Activated CD8-positive, alpha-beta memory T cell treated with anti-CD3 and anti-CD28 coated beads, Interleukin-2, amount 10 ng/mL, durations not matched to agents 7 days and 5 days (primary cell): ENCODE measurements around the gene PRSS53. TPM values are rescaled to one million over a fixed set of nuclear protein-coding genes. Genes with fewer than 3 reads are reported as not detected.

Source experiments
- ATAC-seq: fragments of 150-1000 bp; cut with Tn5 transposase; one replicate; pipeline ENCODE4 v1.10.0; 2021; ENCODE audit warnings: moderate library complexity
- CTCF ChIA-PET: fragments of 350-600 bp; sonication (Branson Sonifier 250); formaldehyde crosslinking; loops from one replicate; lab custom pipeline; 2021; ENCODE audit warnings: antibody characterized with exemption; lab: Charles Lee
- DNase-seq: peaks from one replicate; pipeline ENCODE4 v3.0.0-alpha.2; 2020
- H3K27ac Mint-ChIP-seq: one replicate; pipeline ENCODE4 v1.8.0; 2021; ENCODE audit warnings: mild to moderate bottlenecking, mixed read lengths
- H3K27me3 Mint-ChIP-seq: one replicate; pipeline ENCODE4 v1.8.0; 2021; ENCODE audit warnings: mixed read lengths
- H3K36me3 Mint-ChIP-seq: one replicate; pipeline ENCODE4 v1.8.0; 2021; ENCODE audit warnings: mild to moderate bottlenecking, mixed read lengths
- H3K4me1 Mint-ChIP-seq: one replicate; pipeline ENCODE4 v1.8.0; 2021; ENCODE audit warnings: mixed read lengths
- H3K4me3 Mint-ChIP-seq: one replicate; pipeline ENCODE4 v1.8.0; 2021; ENCODE audit warnings: mild to moderate bottlenecking, moderate library complexity, mixed read lengths
- H3K9me3 Mint-ChIP-seq: one replicate; pipeline ENCODE4 v1.8.0; 2022; ENCODE audit warnings: low read depth, mixed read lengths
- total RNA-seq, 2 experiments: library from RNA; stranded (reverse); gene quantifications; one replicate each; pipeline ENCODE4 v1.2.3, GENCODE V29; 2021

PRSS53 gene
- total RNA-seq, 2 experiments from 2014 or later = 5.3 to 6.6 TPM

DNA sequence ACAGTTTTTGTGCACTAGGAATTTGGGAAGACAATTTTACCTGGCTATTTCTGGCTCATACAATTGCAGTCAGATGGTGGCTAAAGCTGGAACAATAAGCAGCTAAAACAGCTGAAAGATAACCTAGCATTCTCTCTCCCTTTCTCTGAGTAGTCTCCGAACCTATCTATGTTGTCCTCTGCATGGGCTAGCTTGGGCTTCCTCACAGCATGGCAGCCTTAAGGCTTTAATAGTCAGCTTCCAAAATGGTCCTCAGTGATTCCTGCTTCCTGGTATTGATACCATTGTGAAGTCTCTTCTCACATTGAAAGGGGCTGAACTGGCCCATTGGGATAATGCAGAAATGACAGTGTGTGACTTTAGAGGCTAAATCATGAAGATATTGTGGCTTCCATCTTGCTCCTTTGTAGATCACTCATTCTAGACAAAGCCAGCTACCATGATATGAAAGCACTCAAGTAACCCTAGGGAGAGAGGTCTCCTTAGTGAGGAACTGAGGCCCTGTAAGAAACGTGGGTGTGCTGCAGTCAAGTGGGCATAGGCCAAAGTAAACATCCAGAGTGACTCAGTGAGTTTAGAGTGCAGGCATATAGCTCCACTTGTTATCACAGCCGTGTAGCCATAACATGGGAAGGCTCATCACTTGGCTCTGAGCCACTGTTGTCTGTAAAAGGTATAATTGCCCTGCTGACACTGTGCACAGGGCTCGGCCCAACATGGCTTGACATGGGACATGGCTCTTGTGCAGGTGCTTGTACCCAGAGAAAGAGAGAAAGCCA, 11.3 kb upstream of the PRSS53 start:
- CTCF ChIA-PET = interaction anchor here (0.8 to 11.2 kb wide), 3 partner anchors 17 to 146 kb away, joined by 3 to 97 read pairs (median 4); partner anchors contain the start of genes HSD3B7 and KAT8
- no peak overlapping the region for H3K27ac Mint-ChIP-seq
- no peak for DNase-seq

GRCh38 chr16:31094424-31095120, 5.8 kb upstream of the PRSS53 start, which contains the start of gene VKORC1:
TSS of gene VKORC1 (minus strand) at chr16:31094797. CDS start at chr16:31094729, 68 bp downstream.
- peak within 1 kb of the TSS; percentile 98 for H3K4me3 Mint-ChIP-seq
- CTCF ChIA-PET = interaction anchor here (0.7 to 11.2 kb wide), 8 partner anchors 9 to 153 kb away, joined by 3 to 97 read pairs (median 4); partner anchors contain the start of genes HSD3B7, ZNF646 and ZNF668
- H3K27me3 Mint-ChIP-seq = no peaks in the 10 kb centered on the region
- peak; percentile 88 for ATAC-seq
- no peaks in the 10 kb centered on the region for H3K9me3 Mint-ChIP-seq
- peaks cover 30% of the 10 kb centered on the region for H3K4me1 Mint-ChIP-seq
- H3K27ac Mint-ChIP-seq = peak within 1 kb of the TSS; percentile 90
- peak; percentile 93 for DNase-seq
- peaks cover 4% of the 10 kb centered on the region for H3K36me3 Mint-ChIP-seq

More for the DNA sequence above, 11.3 kb upstream of the PRSS53 start:
- peaks cover 10% of the 10 kb centered on the region for H3K4me1 Mint-ChIP-seq
- H3K9me3 Mint-ChIP-seq = no peaks in the 10 kb centered on the region
- ATAC-seq = no peak
- no peaks in the 10 kb centered on the region for H3K27me3 Mint-ChIP-seq
- H3K36me3 Mint-ChIP-seq = no peaks in the 10 kb centered on the region
- H3K4me3 Mint-ChIP-seq = no peak overlapping the region

DNA sequence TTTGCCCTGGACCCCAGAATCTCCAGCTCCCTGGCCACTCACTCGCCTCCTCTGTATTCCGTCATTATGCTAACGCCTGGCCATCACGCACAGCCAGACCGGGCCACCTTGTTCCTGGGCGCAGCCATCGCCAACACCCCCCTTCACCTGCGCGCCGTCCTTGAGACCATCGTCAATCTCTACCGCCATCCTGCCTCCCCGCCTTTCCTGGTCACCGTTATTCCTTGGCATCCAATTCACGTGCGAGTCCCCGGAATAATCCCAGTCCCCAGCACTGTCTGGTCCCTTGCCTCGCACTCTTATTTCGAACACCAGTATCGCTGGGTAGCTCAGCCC, 5.3 kb upstream of the PRSS53 start:
- Mint-ChIP-seq H3K27me3 (no peaks in the 10 kb centered on the region), H3K27ac (peak overlapping the region; percentile 90), H3K4me1 (peaks cover 30% of the 10 kb centered on the region), H3K9me3 (no peaks in the 10 kb centered on the region), H3K36me3 (peaks cover 5% of the 10 kb centered on the region), H3K4me3 (peak overlapping the region; percentile 98)
- ATAC-seq (peak; percentile 4), DNase-seq (no peak)
- CTCF ChIA-PET = interaction anchor here (0.7 to 11.2 kb wide), 5 partner anchors 14 to 141 kb away, joined by 3 to 97 read pairs (median 7); partner anchors contain the start of genes HSD3B7, ZNF646 and ZNF668

DNA sequence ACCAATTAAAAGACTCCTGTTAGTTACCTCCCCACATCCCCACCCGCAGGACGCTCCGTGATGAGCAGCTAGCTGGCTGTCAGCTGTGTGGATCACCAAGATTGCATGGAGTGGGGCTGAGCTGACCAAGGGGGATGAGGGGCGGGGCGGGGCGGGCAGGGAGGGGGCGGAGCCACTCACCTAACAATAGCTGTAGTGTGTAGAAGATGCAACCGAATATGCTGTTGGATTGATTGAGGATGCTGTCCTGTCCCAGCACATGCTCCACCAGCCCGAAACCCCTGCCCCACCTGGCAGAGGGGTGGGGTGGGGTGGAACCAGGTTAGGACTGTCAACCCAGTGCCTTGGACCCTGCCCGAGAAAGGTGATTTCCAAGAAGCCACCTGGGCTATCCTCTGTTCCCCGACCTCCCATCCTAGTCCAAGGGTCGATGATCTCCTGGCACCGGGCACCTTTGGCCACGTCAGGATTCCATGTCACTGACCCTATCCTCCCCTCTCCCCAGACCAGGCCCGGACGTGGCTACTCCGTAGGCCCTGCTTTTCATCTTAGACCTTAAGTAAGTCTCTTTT, 4.5 kb upstream of the PRSS53 start:
- no peaks in the 10 kb centered on the region for H3K27me3 Mint-ChIP-seq
- CTCF ChIA-PET = interaction anchor here (1.1 to 11.2 kb wide), 5 partner anchors 14 to 140 kb away, joined by 3 to 97 read pairs (median 7); partner anchors contain the start of genes HSD3B7, ZNF646 and ZNF668
- H3K36me3 Mint-ChIP-seq = peaks cover 6% of the 10 kb centered on the region
- H3K9me3 Mint-ChIP-seq = no peaks in the 10 kb centered on the region
- no peak for ATAC-seq
- H3K4me1 Mint-ChIP-seq = peaks cover 30% of the 10 kb centered on the region
- no peak overlapping the region for H3K27ac Mint-ChIP-seq
- peak overlapping the region; percentile 98 for H3K4me3 Mint-ChIP-seq
- DNase-seq = peak; percentile 51

DNA sequence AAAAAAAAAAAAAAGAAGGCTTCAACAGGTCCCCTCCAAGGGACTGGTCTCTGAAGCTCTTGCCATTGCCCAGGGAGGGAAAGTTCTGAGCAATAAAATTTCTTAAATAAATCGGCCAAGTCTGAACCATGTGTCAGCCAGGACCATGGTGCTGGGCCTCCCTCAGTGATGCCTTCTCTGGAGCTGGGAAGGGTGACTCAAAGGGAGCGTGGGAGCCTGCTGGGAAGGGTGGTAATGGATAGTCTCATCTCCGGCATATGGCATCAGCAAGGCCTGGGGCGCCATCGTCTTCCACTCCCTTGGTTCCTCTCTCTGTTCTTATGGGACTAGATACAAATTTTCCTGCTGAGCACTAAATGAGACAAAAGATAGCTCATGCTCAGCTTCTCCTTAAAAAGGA, 3.6 kb upstream of the PRSS53 start:
- Mint-ChIP-seq H3K4me3 (no peak overlapping the region), H3K36me3 (peaks cover 6% of the 10 kb centered on the region), H3K27me3 (no peaks in the 10 kb centered on the region), H3K9me3 (no peaks in the 10 kb centered on the region), H3K27ac (no peak overlapping the region), H3K4me1 (peaks cover 30% of the 10 kb centered on the region)
- CTCF ChIA-PET = interaction anchor here (1.1 to 11.2 kb wide), 2 partner anchors 13 to 107 kb away, joined by 3 to 97 read pairs; partner anchors contain the start of gene HSD3B7
- ATAC-seq (no peak), DNase-seq (no peak)

DNA sequence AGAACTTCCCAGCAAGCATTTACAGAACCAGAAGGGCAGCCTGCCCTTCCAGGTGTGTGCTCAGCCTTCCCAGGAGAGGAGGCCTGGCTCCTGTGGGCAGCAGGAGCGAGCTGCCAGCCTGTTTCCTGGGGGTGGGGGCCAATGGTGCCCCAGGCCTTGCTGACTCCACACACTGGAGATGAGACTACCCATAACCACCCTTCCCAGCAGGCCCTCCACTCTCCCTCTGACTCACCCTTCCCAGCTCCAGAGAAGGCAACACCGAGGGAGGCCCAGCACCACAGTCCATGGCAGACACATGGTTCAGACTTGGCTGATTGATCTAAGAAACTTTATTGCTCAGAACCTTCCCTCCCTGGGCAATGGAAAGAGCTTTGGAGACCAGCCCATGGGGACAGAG, 1.8 kb upstream of the PRSS53 start:
- CTCF ChIA-PET = interaction anchor here (1.6 kb wide), 1 partner anchor 13 kb away, joined by 4 read pairs; no protein-coding TSS in a partner anchor
- Mint-ChIP-seq H3K27me3 (no peaks in the 10 kb centered on the region), H3K4me1 (peaks cover 24% of the 10 kb centered on the region), H3K4me3 (no peak overlapping the region), H3K27ac (no peak overlapping the region), H3K36me3 (peaks cover 6% of the 10 kb centered on the region), H3K9me3 (no peaks in the 10 kb centered on the region)
- no peak for DNase-seq
- no peak for ATAC-seq

DNA sequence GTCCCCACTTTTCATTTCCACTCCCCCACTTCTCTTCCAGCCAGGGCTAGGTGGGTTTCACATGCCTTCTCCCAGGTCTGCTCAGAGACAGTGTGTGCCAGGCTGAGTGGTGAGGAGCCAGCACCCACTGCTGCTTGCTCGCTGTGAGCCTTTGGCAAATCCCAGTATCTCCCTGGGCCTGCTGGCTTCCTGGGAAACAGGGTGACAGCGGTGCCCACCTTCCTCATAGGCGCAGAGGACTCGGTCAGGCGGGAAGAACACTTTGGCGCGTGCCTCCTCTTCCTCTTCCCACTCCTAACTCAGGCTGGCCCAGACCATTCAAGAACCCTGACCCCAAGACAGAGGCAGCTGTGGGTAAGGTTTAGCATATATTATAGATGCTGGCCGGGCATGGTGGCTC, 456 bp upstream of the PRSS53 start:
- H3K9me3 Mint-ChIP-seq = no peaks in the 10 kb centered on the region
- DNase-seq = no peak
- no peak overlapping the region for H3K27ac Mint-ChIP-seq
- CTCF ChIA-PET = interaction anchor here (1.6 kb wide), 2 partner anchors 14 to 108 kb away, joined by 3 to 4 read pairs; no protein-coding TSS in a partner anchor
- H3K4me3 Mint-ChIP-seq = no peak overlapping the region
- H3K36me3 Mint-ChIP-seq = peaks cover 6% of the 10 kb centered on the region
- H3K27me3 Mint-ChIP-seq = no peaks in the 10 kb centered on the region
- no peak for ATAC-seq
- H3K4me1 Mint-ChIP-seq = peaks cover 13% of the 10 kb centered on the region

DNA sequence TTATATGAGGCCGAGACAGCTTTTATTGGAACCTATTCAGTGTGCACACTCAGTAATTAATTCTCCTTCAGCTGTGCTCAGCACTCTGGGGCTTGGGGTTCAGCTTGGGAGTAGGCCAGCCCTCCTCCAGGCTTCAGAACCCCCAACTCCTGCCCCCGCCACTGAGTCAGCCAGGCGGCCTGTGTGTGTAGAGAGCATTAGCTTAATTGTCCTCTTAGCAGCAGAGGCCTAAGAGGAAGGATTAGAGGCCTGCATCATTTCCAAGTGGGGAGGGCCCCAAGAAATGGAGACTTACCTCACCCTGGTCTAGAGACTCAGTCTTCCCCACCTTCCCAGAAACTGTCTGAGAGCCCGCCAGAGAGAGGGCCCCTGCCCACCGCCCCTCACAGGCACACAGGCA, 772 bp downstream of the PRSS53 start:
- DNase-seq = no peak
- Mint-ChIP-seq H3K4me1 (peaks cover 6% of the 10 kb centered on the region), H3K36me3 (peaks cover 6% of the 10 kb centered on the region), H3K9me3 (no peaks in the 10 kb centered on the region), H3K27ac (no peak overlapping the region), H3K27me3 (no peaks in the 10 kb centered on the region), H3K4me3 (no peak overlapping the region)
- no peak for ATAC-seq
- CTCF ChIA-PET = no interaction called here

DNA sequence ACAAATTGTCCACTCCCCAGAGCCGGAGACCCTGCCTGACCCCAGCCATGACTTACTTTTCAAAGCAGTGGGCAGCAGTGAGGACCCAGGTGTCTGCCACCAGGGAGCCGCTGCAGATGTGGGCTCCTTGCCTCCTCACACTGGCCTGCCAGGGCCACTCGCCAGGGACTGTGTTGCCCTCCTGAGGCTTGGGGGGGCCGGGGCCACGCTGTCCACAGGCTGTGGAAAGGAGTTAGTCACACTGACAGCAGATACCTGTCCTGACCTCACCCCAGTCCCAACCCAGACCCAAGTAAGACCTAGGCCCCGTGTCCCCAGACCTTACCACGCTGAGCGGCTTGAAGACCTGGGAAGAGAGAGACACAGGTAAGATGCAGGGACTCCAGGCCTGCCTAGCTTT, 1.3 kb downstream of the PRSS53 start:
- peaks cover 6% of the 10 kb centered on the region for H3K36me3 Mint-ChIP-seq
- no peak for DNase-seq
- H3K4me3 Mint-ChIP-seq = no peak overlapping the region
- H3K27ac Mint-ChIP-seq = no peak overlapping the region
- CTCF ChIA-PET = no interaction called here
- no peaks in the 10 kb centered on the region for H3K27me3 Mint-ChIP-seq
- no peak for ATAC-seq
- no peaks in the 10 kb centered on the region for H3K9me3 Mint-ChIP-seq
- peaks cover 1% of the 10 kb centered on the region for H3K4me1 Mint-ChIP-seq

DNA sequence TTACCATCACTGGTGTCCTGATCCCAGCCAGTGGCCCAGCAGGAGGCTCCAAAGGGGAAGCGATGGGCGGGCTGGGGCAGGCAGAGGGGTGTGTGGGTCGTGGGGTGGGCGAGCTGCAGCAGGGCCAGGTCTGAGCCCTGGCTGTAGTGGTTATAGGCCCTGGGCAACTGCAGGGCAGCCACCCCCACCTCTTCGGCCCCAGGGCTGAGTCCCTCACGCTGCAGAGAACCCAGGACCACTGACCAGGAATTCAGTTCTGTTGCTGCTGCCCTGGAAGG, 2.2 kb downstream of the PRSS53 start:
- Mint-ChIP-seq H3K4me3 (no peak overlapping the region), H3K36me3 (peaks cover 8% of the 10 kb centered on the region), H3K9me3 (no peaks in the 10 kb centered on the region), H3K4me1 (peaks cover 2% of the 10 kb centered on the region), H3K27ac (no peak overlapping the region), H3K27me3 (no peaks in the 10 kb centered on the region)
- CTCF ChIA-PET = interaction anchor here (1.4 kb wide), 1 partner anchor 9 kb away, joined by 5 read pairs; the partner anchor contains the start of gene VKORC1
- ATAC-seq (no peak), DNase-seq (no peak)

- peaks cover 2% of the 10 kb centered on the region for H3K4me1 Mint-ChIP-seq
- H3K9me3 Mint-ChIP-seq = no peaks in the 10 kb centered on the region
- CTCF ChIA-PET = interaction anchor here (1.4 to 1.5 kb wide), 2 partner anchors 9 to 31 kb away, joined by 3 to 5 read pairs; partner anchors contain the start of genes KAT8 and VKORC1
- H3K4me3 Mint-ChIP-seq = no peak overlapping the region
- no peak overlapping the region for H3K27ac Mint-ChIP-seq
- peaks cover 8% of the 10 kb centered on the region for H3K36me3 Mint-ChIP-seq
- DNase-seq (no peak), ATAC-seq (no peak)
- H3K27me3 Mint-ChIP-seq = no peaks in the 10 kb centered on the region
These were observed 2.7 kb downstream of the PRSS53 start for GRCh38 chr16:31085873-31086628.

DNA sequence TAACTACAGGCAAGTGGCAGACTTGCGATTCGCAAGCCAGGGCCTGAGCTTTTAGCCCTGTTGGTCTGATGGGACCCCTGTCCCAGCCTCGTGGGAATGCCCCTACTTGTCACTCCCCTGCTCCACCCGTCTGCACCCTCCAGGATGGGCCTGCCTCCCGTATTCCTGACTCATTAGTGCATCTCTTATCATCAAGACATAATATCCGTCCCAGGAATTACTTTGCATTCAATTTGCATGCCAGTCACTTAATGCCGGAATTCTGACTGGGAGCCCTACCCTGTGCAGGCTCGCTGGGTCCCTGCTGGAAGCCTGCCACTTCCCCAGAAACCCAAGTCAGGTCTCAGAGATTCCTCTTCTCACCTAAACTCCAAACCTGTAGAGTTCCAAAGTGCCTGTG, 3.3 kb downstream of the PRSS53 start:
- CTCF ChIA-PET = interaction anchor here (1.4 to 1.5 kb wide), 3 partner anchors 10 to 101 kb away, joined by 3 to 5 read pairs (median 4); partner anchors contain the start of genes HSD3B7, KAT8 and VKORC1
- no peak for ATAC-seq
- no peaks in the 10 kb centered on the region for H3K27me3 Mint-ChIP-seq
- peaks cover 9% of the 10 kb centered on the region for H3K4me1 Mint-ChIP-seq
- peaks cover 9% of the 10 kb centered on the region for H3K36me3 Mint-ChIP-seq
- H3K4me3 Mint-ChIP-seq = no peak overlapping the region
- H3K9me3 Mint-ChIP-seq = no peaks in the 10 kb centered on the region
- DNase-seq = no peak
- no peak overlapping the region for H3K27ac Mint-ChIP-seq
